GM18507 (cell line): ENCODE measurements around the gene KRTAP1-4.
"Not testable (repeated sequence)": the region's sequence is repeated elsewhere in the genome, so short reads cannot be mapped to it uniquely, and the experiment has no call there.

ENCODE experiments used
- DNase-seq: peaks from one replicate; pipeline ENCODE4 v3.0.0; 2011; ENCODE audit warnings: low read depth; ENCODE audit not compliant: insufficient read length; ENCODE audit errors: extremely low spot score
- FAIRE-seq: peaks from 2 replicates; lab custom pipeline; 2011; peaks lifted over from hg19 to GRCh38; lab: Jason Lieb, UNC

The KRTAP1-4 gene

DNA sequence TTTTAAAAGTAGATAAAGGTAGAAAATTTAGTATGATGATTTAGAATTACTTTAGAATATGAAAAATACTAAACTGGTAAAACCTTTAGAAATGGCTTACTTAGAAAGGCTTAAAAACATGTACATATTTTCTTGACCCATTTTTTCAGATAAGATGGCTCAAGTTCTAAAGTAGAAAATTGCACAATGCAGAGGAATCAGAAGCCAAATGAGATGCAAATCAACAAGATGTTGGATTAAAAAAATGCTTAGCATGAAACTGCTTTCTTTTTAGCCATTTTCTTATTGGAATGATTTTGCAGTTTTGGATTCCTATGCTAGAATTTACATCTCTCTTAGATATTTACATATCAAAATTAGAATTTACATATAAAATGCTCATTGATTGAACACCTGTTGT is 19.6 kb downstream of the KRTAP1-4 start:
- no peak for FAIRE-seq
- DNase-seq, result no peak

DNA sequence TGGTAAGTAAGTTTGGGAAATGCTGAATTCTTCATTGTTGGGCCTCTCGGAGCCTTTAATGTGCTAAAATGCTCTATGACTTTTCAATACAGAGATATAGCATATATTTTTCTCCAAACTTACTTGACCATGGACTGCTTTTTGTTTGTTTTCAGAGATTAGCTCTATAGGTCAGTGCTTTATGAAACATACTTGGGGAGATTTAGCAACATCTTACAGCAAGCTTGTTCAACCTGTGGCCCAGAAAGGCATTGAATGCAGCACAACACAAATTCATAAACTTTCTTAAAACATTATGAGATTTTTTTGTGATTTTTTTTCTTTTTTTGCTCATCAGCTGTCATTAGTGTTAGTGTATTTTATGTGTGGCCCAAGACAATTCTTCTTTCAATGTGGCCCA is 20.1 kb downstream of the KRTAP1-4 start:
- no peak for FAIRE-seq
- no peak for DNase-seq

DNA sequence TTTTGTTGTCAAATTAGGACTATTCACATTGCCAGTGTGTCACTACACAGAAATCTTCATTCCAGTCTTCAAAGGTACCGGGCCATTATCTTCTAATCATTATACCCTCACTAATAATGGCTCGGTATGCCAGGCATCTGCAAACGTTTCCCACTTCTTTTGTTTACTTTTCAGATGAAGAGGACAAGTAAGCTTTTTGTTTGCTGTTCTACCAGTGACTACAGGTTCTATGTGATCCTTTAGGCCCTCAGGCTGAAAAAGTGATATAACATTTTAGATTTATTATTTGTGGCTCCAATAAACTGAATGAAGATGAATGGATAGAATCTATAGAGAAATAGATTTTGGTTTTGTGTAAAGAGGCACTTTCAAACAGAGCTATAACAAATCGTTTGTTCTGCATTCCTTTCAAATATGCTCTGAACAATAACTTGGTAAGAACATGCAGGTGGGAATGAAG is 20.7 kb downstream of the KRTAP1-4 start:
- DNase-seq (no peak), FAIRE-seq (no peak)

DNA sequence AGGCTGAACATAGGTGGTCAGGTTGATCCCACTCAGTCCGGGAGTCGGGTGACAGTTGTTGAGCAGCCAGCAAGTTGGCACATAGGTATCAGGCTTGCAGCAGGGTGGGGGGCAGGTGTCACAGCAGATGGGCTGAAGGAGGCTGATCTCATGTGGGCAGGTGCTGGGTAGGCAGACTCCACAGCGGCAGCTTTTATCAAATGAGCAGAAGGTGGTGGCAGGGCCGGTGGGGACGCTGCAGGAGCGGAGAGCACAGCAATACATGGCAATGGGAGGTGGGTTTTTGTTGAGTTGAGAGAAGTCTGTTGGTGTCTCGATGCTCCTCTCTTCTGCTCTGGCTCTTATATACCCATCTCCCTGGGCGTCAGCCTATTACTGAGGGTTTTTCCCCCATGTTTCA is 21.2 kb downstream of the KRTAP1-4 start, which contains the start of gene KRTAP3-1:
Gene KRTAP3-1 (minus strand): TSS at position 318 of the 400 bp plus-strand sequence. CDS start 54 bp downstream, at position 264.
- FAIRE-seq, result no peak
- DNase-seq, result no peak

DNA sequence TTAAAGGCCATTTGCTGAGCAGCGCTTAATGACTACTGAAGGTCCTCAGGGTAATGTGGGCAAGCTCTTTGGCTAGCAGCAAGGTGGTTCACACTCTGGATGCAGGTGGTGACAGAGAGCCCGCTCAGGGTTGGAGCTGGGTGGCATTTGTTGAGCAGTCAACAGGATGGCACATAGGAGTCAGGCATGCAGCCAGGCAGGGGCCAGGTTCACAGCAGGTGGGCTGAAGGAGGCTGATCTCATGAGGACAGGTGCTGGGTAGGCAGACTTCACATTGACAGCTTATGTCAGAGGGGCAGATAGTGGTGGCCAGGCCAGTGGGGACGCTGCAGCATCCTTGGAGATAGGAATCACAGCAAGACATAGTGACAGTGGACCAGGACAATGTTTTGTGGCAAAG is 25.6 kb downstream of the KRTAP1-4 start:
- FAIRE-seq (no peak), DNase-seq (no peak)

DNA sequence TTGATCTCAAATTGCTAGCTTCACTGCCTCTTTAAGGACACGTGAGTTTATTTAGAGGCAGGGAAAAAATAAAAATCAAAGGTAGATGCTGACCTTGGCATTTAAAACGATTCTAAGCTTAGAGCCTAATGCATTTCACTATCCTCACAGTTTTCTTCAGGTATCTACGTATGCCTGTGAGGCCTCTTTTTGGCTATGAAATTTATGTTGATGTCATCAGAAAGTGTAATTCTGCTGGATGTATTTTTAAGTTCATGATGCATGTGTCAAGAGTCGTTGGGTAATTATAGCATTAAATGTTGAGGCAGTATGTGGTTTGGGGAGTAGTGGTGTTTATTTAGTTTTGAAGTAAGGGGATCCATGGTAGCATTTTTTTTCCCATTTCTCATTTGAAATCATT is 26.1 kb downstream of the KRTAP1-4 start:
- FAIRE-seq (no peak), DNase-seq (no peak)

DNA sequence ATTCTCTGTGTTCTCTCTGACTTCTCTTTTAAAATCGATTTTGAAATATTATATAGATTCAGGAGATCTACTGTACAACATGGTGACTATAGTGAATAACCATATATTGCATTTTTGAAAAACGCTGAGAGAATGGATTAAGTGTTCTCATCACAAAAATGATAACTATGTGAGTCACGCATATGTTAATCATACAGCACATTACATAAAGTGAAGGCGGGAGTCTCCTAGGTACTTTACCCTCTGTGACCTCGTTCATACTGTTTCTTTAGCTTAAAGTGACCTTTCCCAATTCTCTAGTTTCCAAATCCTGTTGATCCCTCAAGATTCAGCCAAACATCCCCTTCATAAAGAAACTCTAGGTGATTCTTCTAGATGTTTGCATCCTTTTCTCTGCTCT is 27.2 kb downstream of the KRTAP1-4 start:
- DNase-seq (no peak), FAIRE-seq (no peak)

DNA sequence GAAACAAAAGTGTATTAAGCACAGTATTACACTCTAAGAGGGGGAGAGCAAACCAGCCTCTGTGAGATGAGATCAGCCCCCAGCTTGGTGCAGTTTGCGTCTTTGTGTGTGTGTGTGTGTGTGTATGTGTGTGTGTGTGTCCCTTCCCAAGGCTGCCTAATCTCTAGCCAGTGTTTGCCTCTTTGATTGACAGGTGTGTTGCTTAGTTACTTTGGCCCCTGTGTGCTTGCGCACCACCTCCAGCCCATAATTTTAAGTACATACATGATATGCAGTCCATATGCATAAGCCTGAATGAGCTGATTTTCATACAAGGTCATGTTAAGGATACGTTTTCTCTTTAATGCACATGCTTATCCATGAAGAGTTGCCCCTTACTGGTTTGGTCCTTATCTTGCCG is 28.2 kb downstream of the KRTAP1-4 start:
- no peak for DNase-seq
- FAIRE-seq, result no peak

DNA sequence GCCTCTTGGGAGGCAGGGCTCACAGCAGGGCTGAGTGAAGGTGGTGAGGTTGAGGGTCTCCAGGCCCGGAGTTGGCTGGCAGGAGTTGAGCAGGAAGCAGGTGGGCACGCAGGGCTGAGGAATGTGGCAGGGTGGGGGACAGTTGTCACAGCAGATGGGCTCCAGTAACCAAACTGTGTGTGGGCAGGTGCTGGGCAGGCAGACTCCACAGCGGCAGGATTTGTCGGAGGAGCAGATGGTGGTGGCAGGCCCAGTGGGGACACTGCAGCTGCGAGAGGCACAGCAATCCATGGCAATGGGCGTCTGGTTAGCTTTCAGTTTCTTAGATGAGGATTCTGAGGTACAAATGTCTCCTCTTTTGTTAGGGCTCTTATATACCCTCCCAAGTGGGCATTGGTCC is 30.4 kb downstream of the KRTAP1-4 start, which contains the start of gene KRTAP3-2:
Gene KRTAP3-2 (minus strand): TSS at position 344 of the 400 bp plus-strand sequence. CDS start 53 bp downstream, at position 291.
- FAIRE-seq, DNase-seq: not testable (repeated sequence)

DNA sequence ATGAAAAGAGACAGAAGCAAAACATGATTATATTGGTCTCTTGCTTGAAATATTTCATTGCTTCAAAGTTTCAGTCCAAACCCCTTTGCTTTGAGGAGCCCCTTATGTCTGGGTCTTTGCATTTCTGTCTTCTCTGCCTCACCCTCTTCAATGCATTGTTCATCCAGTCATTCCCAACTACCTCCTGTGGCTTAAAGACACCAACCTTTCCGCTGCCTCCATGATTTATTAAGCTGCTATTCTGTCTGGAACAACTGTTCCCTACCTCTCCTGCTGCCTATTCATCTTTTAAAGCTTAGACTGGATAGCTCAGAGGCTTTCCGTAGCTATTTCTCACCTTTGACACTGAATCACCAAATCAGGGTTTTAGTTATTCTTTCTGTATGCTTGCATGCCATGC is 32.6 kb downstream of the KRTAP1-4 start:
- FAIRE-seq, result no peak
- DNase-seq, result no peak

DNA sequence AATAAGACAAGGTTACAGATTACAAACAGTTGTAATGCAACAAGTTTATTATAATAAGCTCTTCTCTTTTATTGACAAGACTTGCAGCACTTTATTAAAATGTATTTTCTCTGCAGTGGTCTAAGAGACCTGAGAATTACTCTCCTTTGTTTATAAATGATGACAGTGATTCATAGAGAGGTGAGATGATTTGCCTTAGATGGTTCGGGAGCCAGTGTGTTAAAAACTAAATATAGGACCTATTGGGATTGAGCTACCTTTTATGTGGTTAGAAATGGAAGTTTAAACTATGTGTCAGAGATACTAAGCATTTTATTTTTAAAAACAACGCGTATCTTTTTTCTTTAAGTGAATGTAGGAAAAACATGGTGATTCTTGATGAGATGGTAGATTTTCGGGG is 33.2 kb downstream of the KRTAP1-4 start:
- FAIRE-seq (no peak), DNase-seq (no peak)

DNA sequence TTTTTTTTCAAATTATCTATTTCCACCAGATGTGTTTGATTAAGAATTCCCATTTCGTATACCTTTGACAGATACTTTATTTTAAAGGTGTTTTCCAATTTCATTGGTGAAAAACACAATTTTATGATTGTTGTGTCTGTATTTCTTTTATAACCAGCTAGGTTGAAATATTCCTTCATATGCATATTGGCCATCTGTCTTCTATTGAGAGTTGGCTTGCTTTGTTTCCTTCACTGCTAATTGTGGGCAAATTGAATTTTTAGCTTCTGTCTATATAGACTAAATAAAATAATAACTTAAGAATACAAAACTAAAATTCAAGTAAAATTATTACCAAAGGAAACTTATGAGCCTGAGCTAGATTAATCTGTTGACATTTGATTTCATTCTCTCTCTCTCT is 34.9 kb downstream of the KRTAP1-4 start:
- FAIRE-seq, result no peak
- DNase-seq, result no peak

DNA sequence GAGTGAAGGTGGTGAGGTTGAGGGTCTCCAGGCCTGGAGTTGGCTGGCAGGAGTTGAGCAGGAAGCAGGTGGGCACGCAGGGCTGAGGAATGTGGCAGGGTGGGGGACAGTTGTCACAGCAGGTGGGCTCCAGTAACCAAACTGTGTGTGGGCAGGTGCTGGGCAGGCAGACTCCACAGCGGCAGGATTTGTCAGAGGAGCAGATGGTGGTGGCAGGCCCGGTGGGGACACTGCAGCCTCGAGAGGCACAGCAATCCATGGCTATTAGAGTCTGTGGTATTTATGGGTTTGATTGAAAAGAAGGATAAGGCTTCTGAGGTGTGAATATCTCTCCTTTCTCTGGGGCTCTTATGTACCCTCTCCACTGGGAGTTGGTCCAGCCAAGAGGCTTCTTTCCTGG is 36.2 kb downstream of the KRTAP1-4 start, which contains the start of gene KRTAP3-3:
Gene KRTAP3-3 (minus strand): TSS at position 326 of the 400 bp plus-strand sequence. CDS start 67 bp downstream, at position 259.
- DNase-seq, result no peak
- no peak for FAIRE-seq

DNA sequence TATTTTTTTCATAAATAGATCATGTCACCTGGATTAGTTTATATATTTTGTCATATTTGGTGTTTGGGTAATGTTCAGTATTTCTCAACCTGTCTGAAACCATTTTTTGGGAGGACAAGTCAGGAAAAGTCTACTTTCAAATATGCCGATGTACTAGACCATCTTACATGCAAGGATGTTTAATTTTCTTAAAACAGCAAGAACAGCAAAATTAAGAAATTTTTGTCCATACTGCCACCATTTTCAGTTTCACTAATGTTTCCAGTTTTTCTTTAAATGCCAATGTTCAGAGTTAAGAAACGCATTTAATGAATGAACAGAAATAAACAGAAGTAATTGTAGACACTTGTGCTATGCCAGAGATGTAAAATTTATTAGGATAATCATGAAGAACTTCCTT is 36.9 kb downstream of the KRTAP1-4 start:
- FAIRE-seq, result no peak
- DNase-seq, result no peak

DNA sequence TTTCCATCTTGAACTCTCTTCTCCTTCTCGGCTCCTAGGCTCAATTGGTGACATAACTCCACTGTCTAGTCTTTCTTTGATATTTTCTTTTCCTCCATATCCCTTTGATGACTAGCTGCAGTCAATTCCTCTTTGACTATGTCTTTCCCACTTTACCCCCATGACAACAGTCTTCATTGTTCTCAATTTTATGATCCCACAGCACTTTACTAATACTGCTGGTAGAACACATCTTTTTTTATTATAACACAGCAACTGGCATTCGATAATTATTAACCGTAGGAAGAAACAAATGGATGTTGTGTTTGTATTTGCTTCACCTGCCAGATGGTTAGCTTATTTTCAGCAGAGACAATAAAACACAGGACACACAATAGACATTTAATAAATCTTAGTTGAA is 37.3 kb downstream of the KRTAP1-4 start:
- FAIRE-seq (no peak), DNase-seq (no peak)

DNA sequence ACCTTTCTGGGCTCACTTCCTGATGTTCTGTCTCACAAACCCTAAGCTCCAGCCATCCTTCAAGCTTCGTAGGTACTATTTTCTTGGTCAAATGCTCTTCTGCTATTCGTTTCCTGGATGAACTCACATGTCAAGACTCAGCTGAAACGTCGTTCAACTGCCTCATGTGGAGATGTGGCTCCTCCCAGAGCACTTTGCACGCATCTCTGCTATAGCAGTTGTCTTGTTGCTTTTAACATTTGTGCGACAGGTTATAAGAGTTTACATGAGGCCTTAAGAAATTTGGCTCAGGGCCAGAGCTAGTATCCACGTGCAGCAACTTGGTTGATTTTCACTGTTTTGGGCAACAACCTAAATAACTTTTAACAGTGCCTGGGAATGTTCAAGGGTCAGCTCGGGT is 43.1 kb downstream of the KRTAP1-4 start:
- FAIRE-seq (no peak), DNase-seq (no peak)

DNA sequence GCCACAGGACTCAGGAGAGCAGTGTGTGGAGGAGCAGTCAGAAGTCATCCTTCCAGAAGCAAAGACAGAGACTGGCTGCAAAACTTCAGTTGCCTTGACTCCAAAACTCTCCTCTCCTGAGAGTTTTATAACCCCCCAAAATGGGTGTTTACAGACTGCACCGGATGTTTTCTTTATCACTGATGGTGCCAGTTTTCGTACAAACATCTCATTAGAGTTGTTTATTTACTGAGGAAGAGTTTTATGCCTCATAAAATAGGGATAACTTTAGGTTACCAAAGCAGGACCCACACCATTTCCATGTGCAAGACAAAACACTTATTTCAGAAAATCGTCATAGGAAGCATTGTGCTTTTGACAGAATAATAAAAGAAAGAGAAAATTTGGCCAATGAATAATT is 45.8 kb downstream of the KRTAP1-4 start, which contains the start of gene KRT40:
Gene KRT40 (minus strand): TSS at position 101 of the 400 bp plus-strand sequence. CDS start 53 bp downstream, at position 48.
- FAIRE-seq (no peak), DNase-seq (no peak)

DNA sequence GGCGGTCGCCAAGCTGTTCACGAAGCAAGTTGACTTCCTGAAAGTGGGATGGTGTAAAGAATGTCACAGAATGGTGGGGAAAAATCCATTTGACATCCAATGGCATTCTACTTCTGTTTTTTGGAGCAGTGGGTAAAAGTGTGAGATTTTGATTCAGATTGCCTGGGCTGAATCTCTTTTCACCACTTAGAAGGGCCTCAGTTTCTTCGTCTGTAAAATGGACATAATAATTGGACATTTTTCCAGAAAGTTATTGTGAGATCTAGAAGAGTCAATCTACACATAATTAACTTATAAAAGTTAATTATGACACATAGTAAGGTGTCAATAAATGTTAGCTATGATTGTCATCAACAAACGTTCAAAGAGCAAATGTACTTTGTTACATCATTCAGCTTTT is 48.9 kb downstream of the KRTAP1-4 start:
- FAIRE-seq, result no peak

DNA sequence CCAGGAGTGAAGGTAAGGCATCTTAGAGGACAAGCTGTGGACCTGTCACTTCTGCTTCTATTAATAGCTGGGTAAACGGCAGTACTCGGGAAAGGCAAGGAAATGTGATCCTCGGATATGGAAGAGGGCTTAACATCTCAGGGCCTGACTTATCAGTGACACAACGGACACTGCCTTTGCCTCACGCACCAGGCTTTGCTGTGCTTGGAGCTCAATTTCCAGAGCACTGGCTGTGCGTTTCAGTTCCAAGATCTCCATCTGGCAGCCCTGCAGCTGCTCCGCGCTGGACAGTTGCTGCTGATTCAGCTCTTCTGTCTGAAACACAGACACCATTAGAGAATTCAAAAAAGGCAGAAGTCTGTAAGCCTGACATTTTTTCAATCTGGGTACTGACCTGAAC is 49.4 kb downstream of the KRTAP1-4 start:
- DNase-seq (no peak), FAIRE-seq (no peak)

More for the DNA sequence above, 48.9 kb downstream of the KRTAP1-4 start:
- no peak for DNase-seq

DNA sequence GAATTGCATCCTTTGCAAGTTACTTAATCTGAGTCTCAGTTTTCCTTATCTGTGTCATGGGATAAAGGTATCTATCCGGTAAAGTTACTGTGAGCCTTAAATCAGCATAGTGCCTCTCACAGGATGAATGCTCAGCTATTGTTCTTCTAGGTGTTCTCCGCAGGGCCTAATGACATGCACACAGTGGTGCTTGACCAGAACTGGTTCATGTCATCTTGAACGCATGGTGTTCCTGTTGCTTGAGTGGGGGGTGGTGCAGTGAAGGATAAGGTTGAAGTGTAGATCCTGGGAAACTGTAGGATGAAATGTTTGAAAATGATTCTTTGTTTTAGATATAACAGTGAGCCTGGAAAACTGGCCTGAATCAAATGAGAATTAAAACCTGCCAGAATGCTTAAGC is 49.9 kb downstream of the KRTAP1-4 start:
- FAIRE-seq (no peak), DNase-seq (no peak)
